GM18502 (cell line): ENCODE results near the gene BCL11B.

Experiments
- ATAC-seq: cut with Tn5 transposase; IDR thresholded peaks from one replicate; pipeline ENCODE4 v1.9.1; 2021; ENCODE audit warnings: mild to moderate bottlenecking; ENCODE audit not compliant: unreplicated experiment, poor library complexity

The BCL11B gene

DNA sequence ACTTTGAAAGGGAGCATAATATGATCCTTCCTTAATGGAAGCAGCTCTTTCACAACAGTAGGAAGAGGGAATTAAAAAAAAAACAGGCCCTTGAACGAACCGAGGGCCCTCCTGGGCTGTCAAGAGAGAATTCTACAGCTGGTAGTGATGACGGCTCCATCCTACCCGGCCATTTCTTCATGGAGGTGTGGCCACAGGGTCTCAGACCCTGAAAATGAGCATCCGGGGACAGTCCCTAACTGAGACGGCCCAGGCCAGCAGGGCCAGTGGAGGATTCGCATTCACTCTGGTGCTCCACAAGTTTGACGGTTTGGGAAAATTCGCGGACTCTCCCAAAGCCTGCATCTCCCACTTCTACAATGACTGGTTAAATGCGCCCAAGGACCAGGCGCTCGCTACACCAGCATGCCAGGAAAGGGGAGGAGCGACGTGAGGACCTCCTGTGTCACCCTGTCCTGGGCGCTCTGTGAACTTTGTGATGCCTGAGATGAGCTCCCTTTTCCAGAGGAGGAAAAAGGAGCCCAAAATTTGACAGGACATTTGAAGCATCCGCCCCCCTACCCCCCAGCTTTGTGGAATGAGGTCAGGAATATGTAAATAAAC lies 66.8 kb downstream of the BCL11B start:
- ATAC-seq: no peak

DNA sequence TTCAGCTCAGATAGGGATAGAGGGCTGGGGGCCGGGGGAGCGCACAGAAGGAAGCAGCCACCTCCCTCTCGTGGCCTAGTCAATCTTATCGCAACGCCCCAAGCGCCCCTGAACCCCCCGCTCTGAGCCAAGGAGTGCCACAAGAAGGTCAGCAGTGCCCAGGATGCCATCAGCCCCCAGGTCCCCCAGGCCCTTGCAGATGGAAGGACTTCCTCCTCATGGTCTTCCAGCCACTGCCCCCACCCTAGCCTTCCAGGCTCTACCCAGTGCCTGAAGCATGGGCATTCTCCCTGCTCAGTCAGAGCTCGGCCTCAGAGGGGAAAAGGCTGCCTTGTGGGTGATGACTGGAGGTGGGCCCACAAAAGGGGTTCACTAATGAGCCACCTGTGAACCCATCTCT lies 68.2 kb downstream of the BCL11B start:
- no peak for ATAC-seq

DNA sequence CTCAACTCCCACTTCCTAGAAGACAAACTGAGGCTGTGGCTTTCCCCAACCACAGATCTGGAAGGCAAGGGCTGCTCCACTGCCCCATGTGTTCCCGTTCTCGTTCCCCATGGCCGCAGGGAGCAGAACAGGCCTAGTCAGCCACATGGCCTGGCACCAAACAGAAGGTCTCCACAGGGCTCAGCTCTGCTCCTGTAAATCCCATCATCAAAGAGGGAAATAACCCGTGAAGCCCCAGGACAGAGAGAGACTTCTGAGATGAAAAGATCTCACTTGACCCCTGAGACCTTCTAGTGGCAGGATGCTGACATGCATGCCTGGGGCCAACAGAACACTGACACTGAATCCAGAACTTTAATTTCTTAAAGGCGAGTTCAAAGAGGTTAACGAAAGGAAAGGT lies 68.9 kb downstream of the BCL11B start:
- ATAC-seq: no peak

DNA sequence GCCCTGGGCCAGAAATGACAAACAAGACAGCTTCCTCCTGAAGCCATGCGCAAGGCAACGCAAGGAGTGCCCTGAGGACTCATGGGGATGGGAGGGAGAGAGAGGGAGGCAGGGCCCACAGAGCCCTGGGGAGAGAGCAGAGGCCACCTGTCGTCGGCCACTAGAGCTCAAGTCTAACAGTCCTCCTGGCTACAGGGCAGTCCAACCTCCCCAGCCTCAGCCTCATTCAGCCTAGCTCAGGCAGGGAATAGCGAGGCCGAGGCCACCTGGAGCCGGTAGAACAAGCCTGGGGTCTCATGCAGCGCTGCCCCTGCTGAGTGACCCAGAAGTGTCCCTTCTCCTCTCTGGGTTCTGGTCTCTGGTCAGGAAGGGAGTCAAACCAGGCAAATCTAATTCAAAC lies 69.5 kb downstream of the BCL11B start:
- ATAC-seq: no peak

DNA sequence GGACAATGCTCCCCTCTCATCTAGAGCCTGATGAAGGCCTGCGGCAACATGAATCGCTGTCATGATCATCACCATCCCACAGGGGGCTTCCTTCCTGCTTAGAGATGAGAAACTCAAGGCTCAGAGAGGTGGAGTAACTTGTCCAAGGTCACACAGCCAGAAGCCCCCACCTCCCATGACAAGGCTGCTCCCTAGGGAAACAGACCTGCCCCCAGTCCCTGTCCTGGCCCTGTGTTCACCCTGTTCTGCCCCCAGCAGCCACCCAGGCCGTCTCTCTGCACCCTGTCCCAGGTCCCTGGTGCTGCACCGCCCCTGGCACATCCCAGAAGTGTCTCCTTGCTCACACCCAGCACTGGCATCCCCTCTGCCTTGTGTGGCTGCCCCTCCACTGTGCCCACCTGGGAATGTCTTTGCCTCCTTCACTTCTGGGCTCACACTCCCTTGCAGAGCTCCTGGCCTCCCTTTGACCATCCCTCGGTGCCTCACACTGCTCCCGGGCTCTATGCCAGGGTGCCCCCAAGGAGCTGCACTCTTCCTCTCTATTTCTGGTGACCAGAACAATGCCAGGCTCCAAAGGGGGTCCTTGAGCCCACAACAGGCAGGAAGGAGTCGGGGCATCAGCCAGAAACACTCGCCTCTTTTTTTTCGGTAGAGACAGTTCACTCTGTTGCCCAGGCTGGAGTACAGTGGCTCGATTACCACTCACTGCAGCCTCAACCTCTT lies 70.5 kb downstream of the BCL11B start:
- no peak for ATAC-seq

DNA sequence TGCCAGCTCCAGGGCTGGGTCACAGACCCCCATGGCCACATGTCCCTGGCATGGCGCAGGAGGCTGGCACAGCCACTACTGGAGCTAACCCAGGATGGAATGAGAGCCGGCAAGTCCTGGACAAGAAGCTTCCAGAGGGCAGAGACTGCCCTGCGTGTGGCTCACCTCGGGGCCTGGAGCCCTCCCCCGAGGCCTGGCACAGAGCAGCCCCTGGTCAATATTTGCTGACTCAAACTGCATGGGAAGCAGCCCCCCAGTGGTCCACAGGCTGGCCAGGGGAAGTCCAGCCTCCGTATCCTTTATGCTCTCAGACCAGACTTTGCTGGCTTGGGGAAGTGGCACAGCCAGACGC lies 71.4 kb downstream of the BCL11B start:
- ATAC-seq: no peak

DNA sequence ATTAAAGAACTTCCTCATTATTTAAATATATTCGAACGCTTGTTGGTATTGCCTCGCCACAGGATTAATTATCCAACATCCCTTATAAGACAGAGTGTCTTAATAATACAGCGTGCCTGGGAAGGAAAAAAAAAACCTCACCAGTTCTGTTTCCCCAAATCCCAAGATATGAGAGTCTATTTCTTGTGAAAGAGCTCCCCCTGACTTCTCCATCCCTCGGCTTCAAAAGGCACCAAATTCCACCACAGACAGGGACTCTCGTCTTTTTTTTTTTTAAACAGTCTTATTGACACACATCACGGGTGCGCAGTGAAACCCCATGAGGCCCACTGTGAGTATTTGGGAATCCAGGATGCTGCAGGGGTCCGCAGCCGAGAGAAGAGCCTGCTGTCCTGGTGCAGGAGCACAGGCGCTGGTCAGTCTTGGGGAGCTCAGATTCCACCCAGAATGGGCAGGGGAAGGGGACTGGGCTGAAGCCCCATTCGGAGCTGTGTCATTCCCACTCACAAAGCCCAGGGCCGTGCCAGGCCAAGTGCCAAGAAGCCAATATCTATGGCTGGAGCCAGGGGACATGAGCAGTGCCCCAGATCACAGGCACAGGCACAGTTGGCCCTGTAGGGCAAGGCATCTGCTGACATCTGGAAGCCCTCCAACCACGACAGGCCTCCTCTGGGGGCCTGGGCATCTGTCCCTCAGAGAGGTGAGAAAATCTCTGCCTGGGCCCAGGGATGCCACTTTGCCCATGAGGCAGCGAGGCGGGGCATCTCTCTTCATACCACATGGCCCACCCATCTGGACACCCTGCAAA lies 71.9 kb downstream of the BCL11B start:
- no peak for ATAC-seq

DNA sequence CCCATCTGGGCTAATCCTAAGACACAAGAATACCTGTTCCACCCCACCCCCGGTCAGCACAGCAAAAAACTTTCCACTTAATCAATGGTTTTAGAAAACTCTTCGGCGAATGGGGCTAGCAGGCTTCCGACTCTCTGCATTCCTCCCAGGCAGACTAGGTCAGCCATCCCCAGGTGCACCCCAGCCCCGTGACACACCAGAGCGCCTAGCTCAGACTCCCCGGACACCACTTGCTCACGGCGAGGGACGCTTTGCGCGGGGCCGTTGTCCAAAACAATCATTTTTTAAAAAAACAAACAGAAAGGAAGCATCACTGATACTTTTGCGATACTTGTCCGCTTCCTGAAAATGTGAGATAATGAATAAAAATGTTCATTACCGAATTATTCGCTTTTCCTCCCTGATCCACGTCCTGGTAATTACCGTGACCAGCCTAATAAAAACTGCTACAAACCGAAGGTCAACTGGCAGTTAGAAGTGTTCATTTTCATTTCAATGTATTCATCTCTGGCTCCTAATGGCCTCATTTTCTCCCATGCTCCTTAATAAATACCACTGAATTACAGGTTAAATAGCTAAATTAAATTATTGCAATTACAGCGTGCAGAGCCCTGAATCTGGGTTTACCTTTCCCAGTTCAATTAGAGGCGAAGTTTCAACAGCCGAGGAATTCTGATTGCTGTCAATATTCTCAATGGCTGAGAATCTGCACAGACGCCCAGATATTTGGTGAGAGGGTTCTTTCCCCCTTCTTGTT lies 73.1 kb downstream of the BCL11B start:
- ATAC-seq: no peak

DNA sequence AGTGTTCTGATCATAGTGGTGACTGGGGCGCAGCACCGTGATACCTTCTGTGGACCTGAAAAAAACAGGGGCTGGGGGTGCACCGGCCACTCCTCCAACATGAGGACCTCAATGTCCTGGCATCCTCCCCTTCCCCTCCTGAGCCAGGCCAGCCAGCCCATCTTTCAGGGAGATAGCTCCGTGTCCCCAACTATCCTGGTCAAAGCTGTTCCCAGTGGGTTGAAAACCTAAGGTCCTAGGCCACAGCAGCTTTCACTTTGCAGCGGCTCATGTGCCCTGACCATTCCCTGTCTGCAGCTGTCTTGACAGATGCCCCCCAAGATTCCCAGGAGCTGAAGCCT lies 75.7 kb downstream of the BCL11B start:
- no peak for ATAC-seq

DNA sequence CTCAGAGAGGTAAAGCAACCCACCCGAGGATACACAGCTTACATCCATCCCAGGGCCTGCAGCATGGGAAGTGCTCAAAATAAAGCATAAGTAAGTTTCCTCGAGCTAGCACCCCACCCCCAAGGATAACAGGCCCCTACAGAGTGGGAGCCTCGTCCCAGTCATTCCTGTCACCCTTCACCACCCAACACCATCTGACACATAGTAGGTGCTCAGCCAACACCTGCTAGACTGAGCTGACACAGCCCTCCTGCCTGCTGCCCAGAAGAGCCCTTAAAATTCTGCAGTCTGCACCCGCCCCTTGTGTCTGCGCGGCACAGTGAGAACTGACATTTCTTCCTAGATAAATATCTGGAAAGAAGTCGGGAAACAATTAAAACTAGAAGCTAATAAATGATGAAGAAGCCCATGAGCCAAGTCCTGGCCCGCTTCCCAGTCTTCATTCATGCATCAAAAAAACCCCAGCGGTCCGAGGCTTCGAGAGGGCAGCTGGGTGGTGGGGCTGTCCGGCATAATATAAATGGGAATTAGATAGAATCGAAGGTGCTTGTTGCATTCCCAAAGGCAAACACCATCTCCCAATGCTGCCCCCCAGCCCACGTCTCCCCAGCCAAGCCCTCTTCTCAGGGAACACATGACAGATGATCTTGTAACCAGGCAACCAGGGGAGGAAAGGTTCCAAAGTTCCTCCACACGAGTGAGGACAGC lies 76.2 kb downstream of the BCL11B start:
- ATAC-seq: no peak

DNA sequence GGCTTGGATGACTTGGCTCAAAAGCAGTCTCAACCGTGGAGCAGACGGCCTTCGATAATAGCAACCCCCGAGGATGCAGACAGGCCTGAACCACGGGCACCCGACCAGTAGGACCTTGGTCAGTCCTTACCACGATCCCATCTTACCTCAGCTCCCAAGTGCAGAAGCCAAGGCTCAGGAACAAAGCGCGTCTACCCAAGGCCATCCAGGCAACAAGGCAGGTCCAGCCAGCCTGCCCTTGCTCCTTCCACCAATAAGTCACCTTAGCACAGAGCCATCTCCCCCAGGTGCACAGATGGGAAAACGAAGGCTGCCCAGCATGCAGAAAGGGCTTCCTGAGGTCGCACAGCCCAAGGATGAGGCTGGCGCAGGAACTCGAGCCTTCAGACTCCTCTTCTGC lies 77.3 kb downstream of the BCL11B start:
- no peak for ATAC-seq

DNA sequence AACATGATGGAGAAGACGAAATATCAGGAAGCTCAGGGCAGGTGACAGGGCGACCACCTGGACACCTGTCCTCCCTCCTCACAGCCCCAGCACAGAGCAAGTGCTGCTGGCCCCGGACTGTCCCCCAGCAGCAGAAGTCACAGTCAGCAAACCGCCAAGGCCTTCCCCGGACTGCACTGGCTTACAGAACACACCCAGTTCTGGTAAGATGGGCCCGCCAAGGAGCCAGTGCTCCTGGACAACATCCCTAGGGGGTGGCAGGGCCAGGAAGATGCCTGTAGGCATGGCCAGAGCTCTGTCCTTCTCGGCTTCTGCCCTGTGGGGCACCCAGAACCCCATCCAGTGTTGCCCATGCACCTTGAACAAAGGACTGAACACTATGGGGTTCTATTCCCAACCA lies 77.9 kb downstream of the BCL11B start:
- no peak for ATAC-seq

DNA sequence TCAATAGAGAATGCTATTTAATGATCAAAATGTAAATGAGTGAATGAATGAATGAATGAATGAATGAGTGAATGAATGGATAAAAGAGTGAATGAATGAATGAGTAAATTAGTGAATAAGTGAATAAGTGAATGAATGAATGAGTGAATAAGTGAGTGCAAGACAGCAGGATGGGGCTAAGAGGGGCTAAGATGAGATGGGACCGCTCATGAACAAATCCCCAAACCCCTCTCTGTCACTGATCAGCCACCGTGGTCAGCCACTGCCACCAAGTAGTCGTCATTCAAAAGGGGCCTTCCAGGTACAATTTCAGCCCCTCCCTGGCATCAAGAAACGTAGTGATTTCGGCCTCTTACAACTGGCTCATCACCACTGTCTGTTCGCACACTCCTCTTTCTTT lies 79.2 kb downstream of the BCL11B start:
- ATAC-seq: no peak

DNA sequence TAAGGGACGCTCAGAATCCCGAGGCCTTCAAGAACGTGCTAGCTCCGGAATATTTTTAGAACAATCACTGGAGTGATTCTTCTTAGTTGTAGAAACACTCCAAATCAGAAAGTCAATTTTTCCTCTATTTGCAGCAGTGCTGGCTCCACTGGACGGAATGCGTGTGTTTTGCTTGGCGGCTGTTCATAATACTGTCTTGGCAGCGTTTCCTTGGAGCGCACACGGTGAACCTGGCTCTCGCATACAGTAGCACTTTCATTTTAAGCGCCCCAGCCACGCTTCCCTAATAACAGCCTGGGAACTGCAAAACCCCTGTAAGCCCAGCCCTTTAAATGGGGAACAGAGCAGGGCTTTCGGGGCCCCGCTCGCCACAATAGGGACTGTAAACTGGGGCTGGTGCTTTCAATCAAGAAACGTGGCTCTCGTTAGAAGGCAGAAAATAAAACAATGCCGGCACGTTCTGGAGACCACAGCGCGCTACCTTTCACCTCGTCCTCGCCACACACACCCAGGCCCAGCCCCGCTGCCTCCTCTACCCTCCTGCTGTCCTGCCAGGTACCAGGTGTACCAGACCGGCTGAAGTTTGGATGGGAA lies 79.9 kb downstream of the BCL11B start:
- ATAC-seq: no peak

DNA sequence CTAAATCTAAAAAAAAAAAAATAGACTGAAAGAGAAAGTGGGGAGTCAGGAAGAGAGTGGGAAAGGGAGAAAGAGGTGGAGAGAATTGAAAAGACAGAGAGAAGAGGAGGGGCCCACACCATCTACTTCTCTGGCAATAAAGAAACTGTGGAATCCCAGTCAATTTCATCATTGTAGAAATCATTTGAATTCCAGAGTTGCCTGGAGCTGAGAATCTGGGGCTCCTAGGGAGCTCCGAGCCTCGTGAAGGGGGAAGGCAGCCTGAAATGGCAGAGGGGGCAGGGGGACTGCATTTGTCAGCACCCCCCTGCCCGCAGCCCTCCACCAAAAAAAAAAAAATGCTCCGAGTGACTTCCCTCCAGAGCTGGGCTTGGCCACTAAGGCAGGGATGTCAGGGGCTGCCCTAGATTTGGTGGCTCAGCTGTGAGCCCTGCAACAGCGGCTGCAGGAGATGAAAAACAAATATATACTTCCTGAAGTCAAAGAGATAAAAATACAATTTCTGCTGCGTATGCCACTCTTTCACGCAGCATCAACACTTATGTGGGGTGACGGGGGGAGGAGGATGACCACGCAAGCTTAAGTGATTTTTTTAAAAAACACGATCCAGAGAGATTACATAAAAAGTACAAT lies 80.5 kb downstream of the BCL11B start:
- ATAC-seq: no peak

DNA sequence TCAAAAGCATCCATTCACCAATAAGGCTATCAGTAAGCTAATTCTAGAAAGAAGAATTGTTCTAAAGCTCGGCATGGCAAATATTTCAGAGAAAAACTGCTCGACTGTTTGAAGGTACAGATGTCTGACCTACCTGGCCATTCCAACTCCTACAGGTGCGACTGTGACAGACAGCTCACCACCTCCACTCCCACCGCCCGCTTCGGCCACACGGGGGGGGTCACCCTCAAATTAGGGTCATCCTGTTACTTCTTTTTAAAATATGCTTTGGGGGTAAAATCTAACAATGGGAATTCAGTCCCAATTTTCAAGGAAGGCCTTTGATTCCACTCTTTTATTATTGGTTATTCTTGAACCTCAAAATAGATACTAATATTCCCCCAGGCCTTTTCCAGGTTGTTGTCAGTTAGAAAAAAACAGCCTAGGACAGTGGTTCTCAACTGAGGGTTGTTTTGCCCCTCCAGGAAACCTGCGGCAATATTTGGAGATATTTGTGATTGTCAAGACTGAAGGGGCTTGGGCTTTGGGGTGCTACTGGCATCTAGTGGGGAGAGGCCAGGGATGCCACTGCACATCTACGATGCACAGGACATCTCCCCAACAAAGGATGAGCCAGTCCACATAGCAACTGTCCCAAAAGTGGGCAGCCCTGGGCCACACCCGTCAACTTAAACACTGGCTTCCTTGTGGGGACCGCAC lies 81.2 kb downstream of the BCL11B start:
- no peak for ATAC-seq

DNA sequence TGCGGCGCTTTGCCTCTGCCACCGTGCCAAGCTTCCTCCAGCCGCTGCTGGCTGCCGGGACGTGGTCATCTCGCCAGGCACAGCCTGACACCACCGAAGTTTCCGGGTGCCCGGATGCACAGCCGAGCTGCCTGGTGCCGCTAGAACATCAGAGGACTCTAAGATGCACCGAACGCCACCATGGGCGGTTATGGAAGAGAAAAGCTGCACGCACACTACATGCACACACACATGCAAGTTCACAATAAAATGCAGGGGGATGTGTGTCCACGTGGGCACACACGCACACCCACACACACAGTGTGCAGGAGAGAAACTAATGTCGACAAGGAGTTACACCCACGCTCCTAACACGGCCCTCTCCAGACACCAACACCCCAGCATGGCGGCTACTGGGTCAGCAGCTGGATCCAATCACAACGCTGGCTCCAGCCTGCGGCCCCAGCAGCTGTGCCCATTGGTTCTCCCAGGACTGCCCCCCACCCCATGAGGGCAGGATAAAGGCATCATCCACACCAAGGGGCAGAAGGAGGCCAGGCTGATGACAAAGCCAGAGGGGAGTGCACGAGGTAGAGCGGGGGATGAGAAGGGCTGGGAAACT lies 82.7 kb downstream of the BCL11B start:
- no peak for ATAC-seq

DNA sequence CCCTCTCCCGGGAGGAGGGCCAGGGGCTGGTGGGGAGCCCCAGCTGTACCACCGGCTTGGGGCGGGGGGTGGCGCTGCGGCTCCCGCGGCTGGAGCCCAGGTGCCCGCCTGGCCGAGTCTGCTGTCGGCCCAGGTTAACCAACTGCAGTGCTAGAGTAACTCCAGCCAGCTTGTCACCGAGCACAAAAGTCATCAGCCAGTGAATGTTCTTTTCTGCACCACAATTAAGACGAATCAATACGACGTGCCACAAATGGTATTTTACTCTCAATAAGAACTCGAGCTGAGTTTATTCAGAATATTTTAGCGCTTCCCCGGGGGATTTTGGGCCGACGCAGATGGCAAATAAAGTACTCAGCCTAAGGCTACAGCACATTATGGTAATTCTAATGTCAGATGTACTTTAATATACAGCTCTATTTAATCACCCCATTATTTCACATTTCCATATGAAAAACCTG lies 83.2 kb downstream of the BCL11B start:
- ATAC-seq: no peak

DNA sequence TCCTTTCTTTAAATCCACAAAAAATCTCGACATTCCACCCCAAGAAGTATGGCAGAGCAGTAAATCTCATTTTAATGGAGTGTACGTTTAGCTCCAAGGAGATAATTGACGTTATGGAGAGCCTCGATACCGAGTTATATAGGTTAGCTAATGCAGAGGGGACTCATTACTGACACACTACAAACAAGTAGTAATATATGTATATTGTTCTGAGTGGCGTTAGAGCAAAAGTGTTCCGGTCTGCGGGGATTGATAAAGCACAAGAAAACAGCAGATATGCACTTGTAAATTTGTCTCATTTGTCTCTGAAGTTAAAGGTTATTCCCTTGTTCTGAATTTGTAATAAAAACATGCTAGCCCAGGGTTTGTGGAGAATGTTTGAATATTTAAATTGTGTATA lies 84.1 kb downstream of the BCL11B start:
- no peak for ATAC-seq
